ENCODE data around the gene HVCN1. TPM values are rescaled to one million over a fixed set of nuclear protein-coding genes. Genes with fewer than 3 reads are reported as not detected.

Gene HVCN1
- total RNA-seq, 1 experiment from 2014 or later, result 0.23 TPM

DNA sequence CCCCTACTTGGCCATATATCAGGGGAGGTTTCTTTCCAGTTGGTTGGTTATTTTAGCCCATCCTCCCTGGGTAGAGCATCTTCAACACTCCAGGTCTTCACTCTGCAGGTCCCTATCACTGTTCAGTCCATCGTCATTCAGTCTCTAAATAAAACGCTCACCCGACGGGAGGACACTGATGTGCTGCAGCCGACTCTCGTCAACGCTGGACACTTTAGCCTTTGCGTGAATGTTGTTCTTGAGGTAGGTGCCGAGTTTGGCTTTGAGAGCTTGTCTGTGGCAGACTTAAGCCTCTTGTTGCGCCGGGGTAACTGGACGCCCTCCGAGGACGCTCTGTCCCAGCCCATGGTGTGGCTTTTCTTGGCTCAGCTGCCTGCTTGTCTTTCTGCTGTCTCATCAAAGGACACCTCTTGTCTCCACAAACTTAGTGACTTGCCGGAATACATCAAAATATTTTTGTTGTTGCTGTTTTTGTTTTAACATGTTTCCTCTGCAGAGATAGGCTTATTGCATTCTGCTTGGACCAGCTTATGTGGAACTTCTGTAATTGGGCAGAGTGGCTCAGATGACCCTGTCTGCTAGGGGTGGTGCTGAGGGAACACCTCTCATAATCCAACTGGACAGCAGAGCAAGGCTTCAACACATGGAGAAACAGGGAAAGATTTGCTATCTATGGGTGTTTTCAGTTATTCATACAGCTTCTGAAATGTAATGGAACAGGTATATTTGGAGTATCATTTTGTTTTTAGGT lies 48.5 kb downstream of the HVCN1 start:
- Mint-ChIP-seq H3K4me1 (ENCODE audit: low read depth, unreplicated experiment) (no peaks in the 10 kb centered on the region), H3K9me3 (ENCODE audit: unreplicated experiment) (no peaks in the 10 kb centered on the region), H3K27me3 (ENCODE audit: insufficient read depth, unreplicated experiment) (no peaks in the 10 kb centered on the region), H3K36me3 (ENCODE audit: insufficient read depth, unreplicated experiment) (no peaks in the 10 kb centered on the region), H3K27ac (ENCODE audit: unreplicated experiment) (no peak overlapping the region), H3K4me3 (ENCODE audit: unreplicated experiment) (no peak overlapping the region)
- Histone ChIP-seq H3K27me3 (replicated peaks; ENCODE audit: control insufficient read depth, insufficient read depth, low read length) (no peaks in the 10 kb centered on the region), H3K36me3 (ENCODE audit: control insufficient read depth, insufficient read depth, low read length) (no peaks in the 10 kb centered on the region), H3K4me1 (no peaks in the 10 kb centered on the region), H3K4me3 (ENCODE audit: low read depth, low read length) (no peak overlapping the region), H3K9me3 (no peaks in the 10 kb centered on the region)
- no peak for DNase-seq
- ChIA-PET POLR2A (no interaction called here), CTCF (no interaction called here)
- BruUV-seq (replicated peaks), result no TSS peak
- intact Hi-C loops (cut with micrococcal nuclease; ENCODE audit: unreplicated experiment), result no loop called here
- TF ChIP-seq, protein P1, sequence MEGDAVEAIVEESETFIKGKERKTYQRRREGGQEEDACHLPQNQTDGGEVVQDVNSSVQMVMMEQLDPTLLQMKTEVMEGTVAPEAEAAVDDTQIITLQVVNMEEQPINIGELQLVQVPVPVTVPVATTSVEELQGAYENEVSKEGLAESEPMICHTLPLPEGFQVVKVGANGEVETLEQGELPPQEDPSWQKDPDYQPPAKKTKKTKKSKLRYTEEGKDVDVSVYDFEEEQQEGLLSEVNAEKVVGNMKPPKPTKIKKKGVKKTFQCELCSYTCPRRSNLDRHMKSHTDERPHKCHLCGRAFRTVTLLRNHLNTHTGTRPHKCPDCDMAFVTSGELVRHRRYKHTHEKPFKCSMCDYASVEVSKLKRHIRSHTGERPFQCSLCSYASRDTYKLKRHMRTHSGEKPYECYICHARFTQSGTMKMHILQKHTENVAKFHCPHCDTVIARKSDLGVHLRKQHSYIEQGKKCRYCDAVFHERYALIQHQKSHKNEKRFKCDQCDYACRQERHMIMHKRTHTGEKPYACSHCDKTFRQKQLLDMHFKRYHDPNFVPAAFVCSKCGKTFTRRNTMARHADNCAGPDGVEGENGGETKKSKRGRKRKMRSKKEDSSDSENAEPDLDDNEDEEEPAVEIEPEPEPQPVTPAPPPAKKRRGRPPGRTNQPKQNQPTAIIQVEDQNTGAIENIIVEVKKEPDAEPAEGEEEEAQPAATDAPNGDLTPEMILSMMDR (IDR thresholded peaks at IDR 0.05; ENCODE audit: insufficient read depth in 1 of 2, low read depth in 1 of 2, low read length in 1 of 2, severe bottlenecking in 1 of 2, unreplicated experiment in 1 of 2), result no peak

DNA sequence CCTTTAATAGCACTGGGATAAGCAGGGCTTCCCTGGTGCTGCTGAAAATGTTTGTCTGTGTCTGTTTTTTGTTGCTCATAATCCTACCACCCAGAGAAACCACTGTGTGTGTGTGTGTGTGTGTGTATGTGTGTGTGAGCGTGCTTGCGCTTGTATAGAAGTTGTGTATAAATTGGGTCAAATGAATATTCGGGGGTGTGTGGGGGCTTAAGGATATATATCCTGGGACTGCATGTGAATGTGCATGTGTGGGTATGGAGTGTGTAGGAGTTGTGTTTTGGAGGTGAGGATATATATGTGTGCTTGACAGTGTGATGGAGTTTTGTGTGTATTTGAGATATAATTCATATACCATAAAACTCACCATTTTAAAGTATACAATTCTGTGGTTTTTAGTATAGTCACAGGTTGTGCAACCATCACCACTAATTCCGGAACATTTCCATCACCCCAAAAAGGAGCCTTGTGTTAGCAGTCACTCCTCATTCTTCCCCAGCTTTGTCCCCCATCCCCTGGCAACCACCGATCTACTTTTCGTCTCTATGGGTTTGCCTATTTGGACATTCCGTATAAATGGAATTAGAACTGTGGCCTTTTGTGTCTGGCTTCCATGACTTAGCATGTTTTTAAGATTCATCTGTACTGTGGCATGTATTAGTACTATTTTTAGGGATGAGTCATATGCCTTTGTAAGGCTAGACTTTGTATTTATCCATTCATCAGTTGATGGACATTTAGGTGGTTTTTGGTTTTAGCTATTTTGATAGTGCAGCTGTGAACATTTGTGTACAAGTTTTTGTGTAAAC lies 49.4 kb downstream of the HVCN1 start:
- Mint-ChIP-seq H3K4me1 (ENCODE audit: low read depth, unreplicated experiment) (no peaks in the 10 kb centered on the region), H3K27me3 (ENCODE audit: insufficient read depth, unreplicated experiment) (no peaks in the 10 kb centered on the region), H3K27ac (ENCODE audit: unreplicated experiment) (no peak overlapping the region), H3K9me3 (ENCODE audit: unreplicated experiment) (no peaks in the 10 kb centered on the region), H3K4me3 (ENCODE audit: unreplicated experiment) (no peak overlapping the region), H3K36me3 (ENCODE audit: insufficient read depth, unreplicated experiment) (no peaks in the 10 kb centered on the region)
- ChIA-PET POLR2A (no interaction called here), CTCF (no interaction called here)
- intact Hi-C loops (cut with micrococcal nuclease; ENCODE audit: unreplicated experiment), result no loop called here
- no peaks in the 10 kb centered on the region for H3K4me1 ChIP-seq
- H3K9me3 ChIP-seq, result no peaks in the 10 kb centered on the region
- no peak for DNase-seq
- BruUV-seq (replicated peaks), result no TSS peak
- H3K4me3 ChIP-seq (ENCODE audit: low read depth, low read length), result no peak overlapping the region
- TF ChIP-seq, protein P1 (IDR thresholded peaks at IDR 0.05; ENCODE audit: insufficient read depth in 1 of 2, low read depth in 1 of 2, low read length in 1 of 2, severe bottlenecking in 1 of 2, unreplicated experiment in 1 of 2), result no peak
- H3K36me3 ChIP-seq (ENCODE audit: control insufficient read depth, insufficient read depth, low read length), result no peaks in the 10 kb centered on the region
- no peaks in the 10 kb centered on the region for H3K27me3 ChIP-seq (replicated peaks; ENCODE audit: control insufficient read depth, insufficient read depth, low read length)

DNA sequence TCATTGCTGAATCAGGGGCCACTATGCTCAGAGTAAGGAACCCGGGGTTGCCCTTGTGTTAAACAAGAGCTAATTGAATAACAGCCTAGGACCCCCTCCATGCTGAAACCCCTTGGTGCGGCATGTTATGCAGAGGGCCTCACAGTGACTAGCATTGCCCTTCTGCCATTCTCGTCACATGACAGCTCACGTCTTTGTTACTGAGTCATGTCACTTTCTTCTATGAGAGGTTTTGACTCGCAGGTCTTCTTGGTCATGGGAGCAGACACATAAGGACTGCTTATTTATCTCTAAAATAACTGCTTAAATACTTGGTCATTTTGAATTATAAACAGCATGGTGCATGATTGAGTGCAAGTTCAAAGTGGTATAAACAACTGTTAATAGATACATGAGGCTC lies 50.1 kb downstream of the HVCN1 start:
- no peak for DNase-seq
- intact Hi-C loops (cut with micrococcal nuclease; ENCODE audit: unreplicated experiment), result no loop called here
- no peak overlapping the region for H3K27ac Mint-ChIP-seq (ENCODE audit: unreplicated experiment)
- no peak overlapping the region for H3K4me3 Mint-ChIP-seq (ENCODE audit: unreplicated experiment)
- ChIA-PET POLR2A (no interaction called here), CTCF (no interaction called here)
- H3K27me3 ChIP-seq (replicated peaks; ENCODE audit: control insufficient read depth, insufficient read depth, low read length), result no peaks in the 10 kb centered on the region
- H3K36me3 Mint-ChIP-seq (ENCODE audit: insufficient read depth, unreplicated experiment), result no peaks in the 10 kb centered on the region
- H3K9me3 Mint-ChIP-seq (ENCODE audit: unreplicated experiment), result no peaks in the 10 kb centered on the region
- TF ChIP-seq, protein P1 (IDR thresholded peaks at IDR 0.05; ENCODE audit: insufficient read depth in 1 of 2, low read depth in 1 of 2, low read length in 1 of 2, severe bottlenecking in 1 of 2, unreplicated experiment in 1 of 2), result no peak
- no peaks in the 10 kb centered on the region for H3K4me1 ChIP-seq
- H3K4me3 ChIP-seq (ENCODE audit: low read depth, low read length), result no peak overlapping the region
- no peaks in the 10 kb centered on the region for H3K27me3 Mint-ChIP-seq (ENCODE audit: insufficient read depth, unreplicated experiment)
- H3K4me1 Mint-ChIP-seq (ENCODE audit: low read depth, unreplicated experiment), result no peaks in the 10 kb centered on the region
- no peaks in the 10 kb centered on the region for H3K9me3 ChIP-seq
- BruUV-seq (replicated peaks), result no TSS peak
- no peaks in the 10 kb centered on the region for H3K36me3 ChIP-seq (ENCODE audit: control insufficient read depth, insufficient read depth, low read length)

All from Caco-2 (cell line).